HG03025 (cell line): ENCODE results near the gene CEP55.
"Not testable (repeated sequence)": the region's sequence is repeated elsewhere in the genome, so short reads cannot be mapped to it uniquely, and the experiment has no call there.

ENCODE experiments used
- ATAC-seq: cut with Tn5 transposase; IDR thresholded peaks from one replicate; pipeline ENCODE4 v1.9.1; 2021; ENCODE audit warnings: mild to moderate bottlenecking, moderate library complexity; ENCODE audit not compliant: unreplicated experiment, low FRiP score

The CEP55 gene

DNA sequence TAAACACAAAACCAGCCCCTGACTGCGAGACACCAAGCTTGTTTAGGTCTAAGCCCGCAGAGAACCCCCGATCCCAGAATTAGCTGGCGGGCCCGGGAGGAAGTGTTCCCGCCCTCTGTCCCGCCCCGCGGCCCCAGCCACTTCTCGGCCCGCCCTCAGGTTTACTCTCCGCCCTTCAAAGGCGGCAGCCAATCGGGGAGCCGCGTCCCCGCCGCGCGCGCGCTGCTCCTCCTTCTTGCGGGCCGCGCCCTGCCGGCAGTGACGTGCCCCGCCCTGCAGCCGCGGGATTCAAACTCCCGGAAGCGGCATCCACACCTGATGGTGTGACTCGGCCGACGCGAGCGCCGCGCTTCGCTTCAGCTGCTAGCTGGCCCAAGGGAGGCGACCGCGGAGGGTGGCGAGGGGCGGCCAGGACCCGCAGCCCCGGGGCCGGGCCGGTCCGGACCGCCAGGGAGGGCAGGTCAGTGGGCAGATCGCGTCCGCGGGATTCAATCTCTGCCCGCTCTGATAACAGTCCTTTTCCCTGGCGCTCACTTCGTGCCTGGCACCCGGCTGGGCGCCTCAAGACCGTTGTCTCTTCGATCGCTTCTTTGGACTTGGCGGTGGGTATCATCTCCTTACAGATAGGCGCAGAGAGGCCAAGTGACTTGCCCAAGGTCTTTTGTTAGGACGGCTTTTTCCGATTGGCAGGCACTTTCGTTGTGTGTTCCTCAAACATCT, at the start of gene CEP55:
CEP55 (plus strand) TSS at position 291 of the 720 bp plus-strand sequence. CDS start 3,440 bp downstream, outside the sequence.
- ATAC-seq: peak; percentile 98

GRCh38 chr10:93447019-93447418, 49.4 kb upstream of the CEP55 start:
- ATAC-seq: no peak

GRCh38 chr10:93447970-93448369, 48.4 kb upstream of the CEP55 start:
- no peak for ATAC-seq

DNA sequence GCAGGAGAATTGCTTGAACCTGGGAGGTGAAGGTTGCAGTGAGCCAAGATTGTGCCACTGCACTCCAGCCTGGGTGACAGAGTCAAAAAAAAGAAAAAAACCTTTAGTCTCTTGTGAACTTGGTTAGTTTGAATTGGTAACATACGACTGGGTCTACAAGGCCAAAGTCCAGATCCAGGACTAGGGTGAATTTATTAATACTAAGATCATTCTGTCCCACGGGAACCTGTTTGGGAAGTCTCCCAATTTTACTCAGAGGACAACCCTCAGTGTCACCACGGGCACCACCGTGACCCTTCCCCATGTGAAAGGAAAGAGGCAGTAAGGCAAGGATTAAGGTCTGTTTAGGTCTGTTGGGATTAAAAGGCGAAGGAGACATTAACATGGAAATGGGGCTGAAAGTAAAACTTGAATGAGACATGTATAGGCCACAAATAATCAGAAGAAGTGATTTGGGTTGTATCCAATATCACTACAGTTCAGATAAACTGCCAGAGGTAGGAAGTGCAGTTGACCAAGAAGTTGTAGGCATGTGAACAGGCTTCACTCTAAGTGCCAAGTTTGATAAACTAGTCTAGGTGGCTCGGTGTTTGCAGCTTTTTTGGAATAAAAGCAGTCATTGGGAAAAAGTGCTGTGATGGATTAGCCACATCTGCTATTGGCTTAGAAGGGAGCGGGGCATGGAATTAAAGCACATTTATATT, 45.0 kb upstream of the CEP55 start:
- no peak for ATAC-seq

- ATAC-seq: no peak
Observed at GRCh38 chr10:93452143-93452542, 44.3 kb upstream of the CEP55 start.

DNA sequence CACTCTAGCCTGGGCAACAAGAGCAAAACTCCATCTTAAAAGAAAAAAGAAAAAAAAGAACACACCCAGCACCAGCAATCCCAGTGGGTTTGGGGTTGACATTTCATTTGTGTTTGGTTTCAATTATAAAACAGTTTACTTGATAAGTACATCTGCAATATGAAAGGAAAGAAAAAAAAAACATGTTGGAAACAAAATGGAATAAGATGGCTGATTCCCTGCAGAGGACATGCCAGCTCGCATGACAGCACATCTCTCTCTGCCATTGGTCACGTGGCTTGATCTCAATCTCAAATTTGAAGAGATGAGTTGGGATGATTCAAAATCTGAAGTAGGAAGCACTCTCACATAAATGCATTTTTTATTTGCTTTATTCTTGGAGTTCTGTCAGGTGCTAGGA, 42.3 kb upstream of the CEP55 start:
- ATAC-seq: no peak

- ATAC-seq: no peak
Observed at GRCh38 chr10:93454736-93455135, 41.7 kb upstream of the CEP55 start.

GRCh38 chr10:93456480-93456879, 39.9 kb upstream of the CEP55 start:
- ATAC-seq: no peak

DNA sequence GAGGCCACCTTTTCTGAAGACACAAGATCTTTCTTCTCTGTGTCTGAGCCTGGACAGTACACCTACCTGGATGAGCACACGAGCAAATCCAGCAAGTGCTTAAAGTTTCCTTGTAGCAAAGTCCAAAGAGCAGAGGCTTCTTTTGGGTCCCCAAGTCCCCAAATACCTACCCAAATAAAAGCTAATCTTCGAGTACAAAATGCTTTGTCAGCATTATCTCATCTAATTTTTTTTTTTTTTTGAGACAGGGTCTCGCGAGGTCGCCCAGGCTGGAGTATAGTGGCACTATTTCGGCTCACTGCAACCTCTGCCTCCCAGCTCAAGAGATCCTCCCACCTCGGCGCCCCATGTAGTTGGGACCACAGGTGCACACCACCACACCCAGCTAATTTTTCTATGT, 38.9 kb upstream of the CEP55 start:
- no peak for ATAC-seq

GRCh38 chr10:93458821-93459257, 37.6 kb upstream of the CEP55 start:
- ATAC-seq: no peak

DNA sequence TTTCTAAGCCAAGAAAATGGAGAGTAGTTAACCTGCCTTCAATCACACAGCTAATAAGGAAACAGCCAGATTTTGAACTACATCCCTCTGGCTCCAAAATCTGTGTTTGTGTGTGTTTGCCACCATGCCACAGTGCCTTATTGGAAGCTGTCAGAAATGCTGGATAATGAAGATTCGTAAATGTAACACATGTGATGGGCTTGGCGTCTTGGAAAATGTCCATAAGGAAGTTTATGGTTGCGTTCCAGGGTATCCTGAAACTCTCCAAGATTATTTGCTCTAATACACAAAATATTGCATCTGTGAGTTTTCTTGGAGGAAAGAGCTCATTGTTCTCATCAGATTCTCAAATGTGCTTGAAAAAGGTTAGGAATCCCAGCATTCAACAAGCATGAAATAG, 36.9 kb upstream of the CEP55 start:
- ATAC-seq: no peak

- ATAC-seq: no peak
Observed at GRCh38 chr10:93461109-93461806, 35.2 kb upstream of the CEP55 start.

DNA sequence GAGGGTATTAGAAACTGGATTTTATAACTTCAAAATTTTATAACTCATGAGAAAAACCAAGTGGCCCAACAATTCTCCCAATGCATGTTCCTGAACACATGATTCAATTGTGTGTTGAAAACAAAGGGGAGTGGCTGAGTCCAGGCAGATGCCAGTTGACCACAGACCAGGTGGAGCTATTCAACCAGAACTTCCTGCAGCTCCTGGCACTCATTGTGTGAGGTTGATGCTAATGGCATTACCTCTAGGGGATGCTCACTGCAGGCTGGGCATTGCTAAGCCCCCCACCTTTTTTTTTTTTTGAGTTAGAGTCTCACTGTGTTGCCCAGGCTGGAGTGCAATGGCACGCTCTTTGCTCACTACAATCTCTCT, 34.6 kb upstream of the CEP55 start:
- ATAC-seq: no peak

DNA sequence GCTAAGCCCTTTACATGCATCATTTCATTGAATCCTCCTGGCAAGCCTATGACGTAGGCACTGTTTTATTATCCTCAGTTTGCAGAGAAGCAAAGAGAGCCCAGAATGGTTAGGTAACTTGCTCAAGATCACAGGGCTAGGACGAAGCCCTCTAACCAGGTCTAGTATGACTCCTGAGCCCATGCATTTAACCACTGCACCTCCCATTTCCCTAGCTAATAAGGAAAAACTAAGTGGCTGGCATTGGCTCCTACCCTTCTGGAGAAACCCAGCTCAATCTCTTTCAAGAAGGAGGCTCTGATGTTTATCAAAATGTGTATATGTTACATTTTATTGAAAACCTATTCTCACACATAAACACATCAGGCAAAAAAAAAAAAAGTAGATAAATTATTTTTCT, 34.0 kb upstream of the CEP55 start:
- no peak for ATAC-seq

DNA sequence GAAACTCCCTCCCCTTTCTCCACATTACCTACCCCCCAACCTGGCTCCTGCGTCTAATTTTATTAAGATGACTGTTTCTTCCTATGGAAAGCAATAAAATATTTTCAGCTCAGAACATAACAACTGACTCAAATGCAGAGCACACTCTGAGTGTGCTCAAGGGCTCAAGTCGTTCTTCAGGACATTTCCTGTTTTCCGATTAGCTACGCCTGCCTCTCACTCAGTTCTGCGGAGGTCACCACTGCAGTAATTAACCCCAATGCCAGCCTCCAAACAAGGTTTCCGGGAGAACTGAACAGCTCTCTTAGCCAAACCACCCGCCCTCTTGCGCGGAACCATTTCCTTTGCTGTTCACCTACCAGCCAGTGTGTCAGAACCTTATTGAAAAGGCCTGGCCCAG, 33.5 kb upstream of the CEP55 start:
- no peak for ATAC-seq

DNA sequence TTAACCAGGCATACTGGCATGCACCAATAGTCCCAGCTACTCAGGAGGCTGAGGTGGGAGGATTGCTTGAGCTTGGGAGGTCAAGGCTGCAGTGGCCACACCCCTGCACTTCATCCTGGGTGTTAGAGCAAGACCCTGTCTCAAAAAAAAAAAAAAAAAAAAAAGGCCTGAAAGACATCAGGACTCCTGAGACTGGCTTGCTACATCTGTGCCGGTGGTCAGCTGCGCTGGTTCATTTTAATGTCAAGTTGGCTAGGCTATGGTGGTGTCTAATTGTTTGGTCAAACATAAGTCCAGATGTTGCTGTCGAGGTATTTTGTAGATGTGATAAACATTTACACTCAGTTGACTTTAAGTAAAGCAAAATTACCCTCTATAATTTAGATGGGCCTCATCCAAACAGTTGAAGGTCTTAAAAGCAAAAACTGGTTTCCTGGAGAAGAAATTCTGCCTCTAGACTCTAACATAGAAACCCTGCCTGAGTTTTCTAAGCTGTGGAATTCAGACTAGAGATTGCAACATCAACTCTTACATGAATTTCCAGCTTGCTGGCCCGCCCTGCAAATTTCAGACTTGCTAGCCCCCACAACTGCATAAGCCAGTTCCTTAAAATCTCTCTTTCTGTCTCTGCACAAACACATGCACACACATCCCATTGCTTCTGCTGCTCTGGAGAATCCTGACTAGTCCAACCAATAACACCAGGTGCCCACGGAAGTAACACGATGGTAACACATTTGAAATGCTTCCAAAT, 32.5 kb upstream of the CEP55 start:
- no peak for ATAC-seq

GRCh38 chr10:93464776-93465388, 31.5 kb upstream of the CEP55 start:
- no peak for ATAC-seq

DNA sequence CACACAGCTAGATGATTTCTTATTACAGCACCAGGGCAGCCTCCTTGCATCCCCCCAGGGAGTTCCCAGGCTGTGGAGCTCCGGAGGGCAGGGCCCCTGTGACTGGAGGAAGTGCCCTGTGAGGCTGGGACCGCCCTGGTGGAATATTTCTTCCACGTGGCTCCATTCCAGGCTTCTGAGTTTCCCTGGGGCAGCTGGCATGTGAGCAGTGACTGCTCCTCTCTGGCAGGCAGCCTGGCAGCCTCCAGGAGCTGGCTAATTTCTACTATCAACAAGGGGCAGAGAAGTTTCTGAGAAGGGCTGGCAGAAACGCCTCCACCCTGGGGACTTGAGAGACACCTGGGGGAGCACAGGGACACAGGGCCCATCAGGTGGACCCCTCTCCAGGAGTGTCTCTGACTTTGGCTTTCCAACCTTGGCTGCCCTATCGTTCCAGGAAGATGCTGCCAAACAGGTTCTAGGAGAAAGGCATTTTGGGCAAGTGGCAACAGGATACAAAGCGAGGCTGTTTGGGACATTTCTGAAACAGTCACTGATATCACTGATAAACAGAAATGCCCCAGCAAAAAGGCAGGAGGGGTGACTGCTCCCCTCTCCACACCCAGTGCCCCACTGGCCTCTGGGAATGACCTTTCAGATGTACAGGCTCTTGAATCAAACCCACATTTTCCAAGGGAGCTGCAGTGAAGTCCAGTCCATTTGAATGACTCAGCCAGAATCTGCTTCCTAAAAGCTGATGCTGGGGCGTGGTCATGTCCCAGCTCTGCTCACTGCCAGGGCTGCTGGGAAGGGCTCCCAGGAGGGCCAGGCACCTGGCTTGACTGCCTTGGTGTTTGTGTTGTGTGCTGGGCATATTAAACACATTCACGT, 30.4 kb upstream of the CEP55 start:
- no peak for ATAC-seq

DNA sequence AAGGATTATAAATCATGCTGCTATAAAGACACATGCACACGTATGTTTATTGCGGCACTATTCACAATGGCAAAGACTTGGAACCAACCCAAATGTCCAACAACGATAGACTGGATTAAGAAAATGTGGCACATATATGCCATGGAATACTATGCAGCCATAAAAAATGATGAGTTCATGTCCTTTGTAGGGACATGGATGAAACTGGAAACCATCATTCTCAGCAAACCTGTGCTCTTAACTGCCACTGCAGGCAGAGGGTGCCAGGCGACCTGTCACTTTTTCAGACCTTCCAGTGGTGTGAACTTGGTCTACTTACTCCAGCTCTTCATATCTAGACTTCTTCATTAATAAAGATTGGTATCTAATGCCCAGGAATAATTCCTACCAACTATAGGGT, 28.8 kb upstream of the CEP55 start:
- ATAC-seq: not testable (repeated sequence)
